Endothelial cell of umbilical vein (primary cell): Measurements from ENCODE around the gene LKAAEAR1. TPM values are rescaled to one million over a fixed set of nuclear protein-coding genes. Genes with fewer than 3 reads are reported as not detected.

Experiments
- BruUV-seq: library from RNA; stranded (reverse); fragments of 400-500 nt; replicated peaks from 2 replicates; lab custom pipeline; 2021; lab: Mats Ljungman, UMichigan
- CTCF ChIA-PET: fragments of 300-600, 350-600 bp; sonication (Branson Sonifier 250); formaldehyde crosslinking; loops from one replicate; lab custom pipeline; 2021; ENCODE audit warnings: antibody characterized with exemption, inconsistent platforms; lab: Charles Lee
- POLR2A ChIA-PET: fragments of 300-600, 350-600 bp; sonication (Branson Sonifier 250); formaldehyde crosslinking; loops from one replicate; lab custom pipeline; 2021; ENCODE audit warnings: antibody characterized with exemption, inconsistent platforms; lab: Charles Lee
- DNase-seq: peaks from one replicate; pipeline ENCODE4 v3.0.0-alpha.2; 2011; ENCODE audit warnings: low read depth, low spot score
- FAIRE-seq: peaks from 2 replicates; lab custom pipeline; 2011; peaks lifted over from hg19 to GRCh38; lab: Jason Lieb, UNC
- H2AFZ ChIP-seq: 2 replicates; pipeline ENCODE4 v1.6.0; 2012; ENCODE audit warnings: low read depth, low read length, control low read depth, inconsistent platforms
- H3K27ac ChIP-seq: 2 replicates; pipeline ENCODE4 v1.5.1; 2011; ENCODE audit warnings: low read depth, mild to moderate bottlenecking, control low read depth, low read length, moderate library complexity; ENCODE audit not compliant: insufficient read depth
- H3K27me3 ChIP-seq, 2 experiments: 2 replicates each; pipeline versions ENCODE4 v1.6.0 to v1.6.1; 2011; ENCODE audit warnings: low read length in 2 of 2, mixed read lengths in 1 of 2; ENCODE audit not compliant: control insufficient read depth in 2 of 2, insufficient read depth in 2 of 2
- H3K36me3 ChIP-seq, 2 experiments: 2 replicates in 1 of 2; 3 replicates in 1 of 2; pipeline ENCODE4 v1.5.1; 2011; ENCODE audit warnings: low read length in 2 of 2, mild to moderate bottlenecking in 1 of 2, moderate library complexity in 1 of 2; ENCODE audit not compliant: control insufficient read depth in 2 of 2, insufficient read depth in 2 of 2; ENCODE audit errors: extremely low read depth in 1 of 2
- H3K4me1 ChIP-seq: 3 replicates; pipeline ENCODE4 v1.5.1; 2011; ENCODE audit warnings: mild to moderate bottlenecking, low read length; ENCODE audit not compliant: control insufficient read depth, insufficient read depth; ENCODE audit errors: extremely low read depth
- H3K4me2 ChIP-seq: 2 replicates; pipeline ENCODE4 v1.6.1; 2011; ENCODE audit warnings: low read length, control low read depth, mixed read lengths; ENCODE audit not compliant: insufficient read depth
- H3K4me3 ChIP-seq, 3 experiments: fragments of 200-600 bp in 1 of 3; sonication (generic), shearing (Covaris generic) in 1 of 3; replicated peaks in 1 of 3; 2 replicates each; pipeline ENCODE4 v1.5.1; 2011 to 2016; ENCODE audit warnings: control low read depth in 3 of 3, low read length in 3 of 3, mild to moderate bottlenecking in 2 of 3, inconsistent platforms in 1 of 3, low read depth in 1 of 3, moderate library complexity in 1 of 3; ENCODE audit not compliant: insufficient read depth in 1 of 3
- H3K79me2 ChIP-seq: 2 replicates; pipeline ENCODE4 v1.6.0; 2012; ENCODE audit warnings: low read length, inconsistent platforms; ENCODE audit not compliant: control insufficient read depth, insufficient read depth
- H3K9ac ChIP-seq: replicated peaks from 2 replicates; pipeline ENCODE3; 2011; ENCODE audit warnings: low read length, control low read depth; ENCODE audit not compliant: insufficient read depth; ENCODE audit errors: extremely low read depth
- H3K9me1 ChIP-seq: replicated peaks from 3 replicates; pipeline ENCODE4 v1.6.0; 2011; ENCODE audit warnings: mild to moderate bottlenecking, low read length; ENCODE audit not compliant: control insufficient read depth, insufficient read depth; ENCODE audit errors: extremely low read depth
- H3K9me3 ChIP-seq: replicated peaks from 2 replicates; pipeline ENCODE4 v1.5.1; 2012; ENCODE audit warnings: low read length, inconsistent platforms; ENCODE audit not compliant: control insufficient read depth, insufficient read depth
- H4K20me1 ChIP-seq: replicated peaks from 2 replicates; pipeline ENCODE3; 2011; ENCODE audit warnings: mild to moderate bottlenecking, low read length; ENCODE audit not compliant: control insufficient read depth, insufficient read depth; ENCODE audit errors: extremely low read depth
- CTCF ChIP-seq, 2 donors: IDR thresholded peaks; 1 replicate in 1 of 2; 2 replicates in 1 of 2; pipeline ENCODE4 v1.5.1; 2011; ENCODE audit warnings: low read length in 2 of 2, mild to moderate bottlenecking in 2 of 2, moderate library complexity in 2 of 2, control low read depth in 1 of 2, inconsistent platforms in 1 of 2, low read depth in 1 of 2; ENCODE audit not compliant: insufficient read depth in 1 of 2; ENCODE audit errors: extremely low read depth in 1 of 2
- EZH2 ChIP-seq: IDR thresholded peaks from 2 replicates; pipeline ENCODE4 v1.6.1; 2012; ENCODE audit warnings: borderline replicate concordance, low read depth, mild to moderate bottlenecking, moderate library complexity, low read length, inconsistent platforms; ENCODE audit not compliant: severe bottlenecking
- FOS ChIP-seq: IDR thresholded peaks from 2 replicates; pipeline ENCODE4 v1.6.1; 2011; ENCODE audit warnings: mild to moderate bottlenecking, low read length, moderate library complexity, borderline replicate concordance; ENCODE audit not compliant: insufficient read depth
- JUN ChIP-seq: IDR thresholded peaks from 2 replicates; pipeline ENCODE4 v1.6.1; 2011; ENCODE audit warnings: borderline replicate concordance, low read depth; ENCODE audit not compliant: insufficient read length, insufficient read depth
- MAX ChIP-seq: IDR thresholded peaks from 2 replicates; pipeline ENCODE4 v1.6.1; 2011; ENCODE audit not compliant: insufficient read depth, insufficient read length
- MYC ChIP-seq: IDR thresholded peaks from one replicate; pipeline ENCODE4 v1.6.1; 2011; ENCODE audit warnings: mild to moderate bottlenecking, low read depth, low read length
- POLR2A ChIP-seq: IDR thresholded peaks from 2 replicates; pipeline ENCODE4 v1.6.1; 2012; ENCODE audit warnings: low read depth, mild to moderate bottlenecking, control low read depth, low read length
- POLR2AphosphoS5 ChIP-seq: IDR thresholded peaks from 2 replicates; pipeline ENCODE4 v1.6.1; 2012; ENCODE audit warnings: low read depth, mild to moderate bottlenecking, control low read depth, low read length, moderate library complexity; ENCODE audit not compliant: insufficient read depth
- dilution Hi-C: fragments of 300-500 bp; cut with MboI; formaldehyde crosslinking; loops from one replicate; pipeline ENCODE4 v1.15.0; 2019; ENCODE audit warnings: low sequenced_read_pairs; ENCODE audit not compliant: extremely low pct_ligation_motif_present
- intact Hi-C: fragments of 100-400 bp; cut with micrococcal nuclease; formaldehyde crosslinking; loops from one replicate; pipeline ENCODE4 v1.10.0; 2022
- polyA plus RNA-seq, 4 experiments: library from polyadenylated mRNA; depleted of rRNA in 3 of 4; stranded (reverse) in 3 of 4; unstranded in 1 of 4; fragments of >200 nt; gene quantifications; 2 replicates each; pipeline versions ENCODE4 v1.2.1 to v1.2.3, GENCODE V29; 2011 to 2012; ENCODE audit warnings: missing spikeins in 1 of 4
- total RNA-seq: library from RNA; stranded (reverse); gene quantifications from 2 replicates; pipeline ENCODE4 v1.2.3, GENCODE V29; 2021

The LKAAEAR1 gene
- total and polyA plus RNA-seq, 2 donors (not counting 3 experiments of a cell fraction or from before 2014, with no cell fraction given), result 0.29 TPM; not detected in 1

- H3K36me3 ChIP-seq, result no peaks in the 10 kb centered on the region
- H3K4me3 ChIP-seq, result peak overlapping the region; percentile 72 to 91 (median 84)
- peak overlapping the region; percentile 76 for H2AFZ ChIP-seq
- no peaks in the 10 kb centered on the region for H3K9me3 ChIP-seq
- DNase-seq (no peak), FAIRE-seq (no peak)
- ChIA-PET CTCF (interaction anchor here (1.0 to 15.2 kb wide), 9 partner anchors 9 to 90 kb away, joined by 3 to 412 read pairs (median 6); partner anchors contain the start of genes C20orf204, OPRL1, PRPF6 and SAMD10), POLR2A (interaction anchor here (0.8 to 1.4 kb wide), 5 partner anchors 10 to 199 kb away, joined by 3 to 11 read pairs (median 3); partner anchors contain the start of gene TPD52L2)
- intact Hi-C loops (loop anchor here (1.0 to 10.0 kb wide), 2 partner anchors 61 to 82 kb away; partner anchors contain the start of gene PRPF6), dilution Hi-C loops (no loop called here)
- peak overlapping the region; percentile 20 for H3K27ac ChIP-seq
- no peaks in the 10 kb centered on the region for H3K27me3 ChIP-seq
- BruUV-seq, result TSS peak; percentile 53
- no peak for TF ChIP-seq MYC
- TF ChIP-seq MAX, result no peak
- TF ChIP-seq JUN, result no peak
- no peak for TF ChIP-seq EZH2
- no peak for TF ChIP-seq CTCF (IDR thresholded peaks at IDR 0.05; ENCODE audit: extremely low read depth in 1 of 2, insufficient read depth in 1 of 2, low read depth in 1 of 2, low read length in 2 of 2)
- no peak for TF ChIP-seq FOS
- no peak for TF ChIP-seq POLR2AphosphoS5
- no peak for TF ChIP-seq POLR2A
- H4K20me1 ChIP-seq, result no peaks in the 10 kb centered on the region
- H3K79me2 ChIP-seq, result peaks cover 6% of the 10 kb centered on the region
- H3K4me1 ChIP-seq, result peaks cover 18% of the 10 kb centered on the region
- H3K9ac ChIP-seq, result peak overlapping the region; percentile 63
- H3K9me1 ChIP-seq, result no peaks in the 10 kb centered on the region
- H3K4me2 ChIP-seq, result peak overlapping the region; percentile 76
Observed at GRCh38 chr20:64063389-64064144, 20.6 kb downstream of the LKAAEAR1 start.
